SK-N-SH treated with all-trans-retinoic acid at 6 μM for 48 hours (cell line): ENCODE data around the gene PIGU.

Experiments
- ARNTL ChIP-seq: fragments of 450-650 bp; formaldehyde crosslinking; IDR thresholded peaks from 2 replicates; pipeline ENCODE4 v1.5.0; 2020; ENCODE audit warnings: low read depth, mild to moderate bottlenecking, moderate library complexity, borderline replicate concordance
- GLIS3 ChIP-seq: fragments of 250-450 bp; sonication (Bioruptor Pico); IDR thresholded peaks from 2 replicates; pipeline ENCODE4 v1.5.0; 2020; ENCODE audit warnings: mild to moderate bottlenecking, moderate library complexity
- ISL1 ChIP-seq: fragments of 250-450 bp; sonication (Bioruptor Pico); IDR thresholded peaks from 2 replicates; pipeline ENCODE4 v2.1.2; 2022; ENCODE audit warnings: mild to moderate bottlenecking, moderate library complexity
- OSR1 ChIP-seq: fragments of 250-450 bp; sonication (Bioruptor Pico); IDR thresholded peaks from 2 replicates; pipeline ENCODE4 v1.8.0; 2022; ENCODE audit warnings: moderate library complexity, mild to moderate bottlenecking, inconsistent platforms
- PATZ1 ChIP-seq: fragments of 250-450 bp; sonication (Bioruptor Pico); IDR thresholded peaks from 2 replicates; pipeline ENCODE4 v1.8.0; 2020; ENCODE audit warnings: mild to moderate bottlenecking, moderate library complexity, borderline replicate concordance
- POU6F1 ChIP-seq: fragments of 250-450 bp; sonication (Bioruptor Pico); IDR thresholded peaks from 2 replicates; pipeline ENCODE4 v1.8.0; 2021; ENCODE audit warnings: low read depth, mild to moderate bottlenecking, moderate library complexity, borderline replicate concordance
- PPARA ChIP-seq: fragments of 250-450 bp; sonication (Bioruptor Pico); IDR thresholded peaks from 2 replicates; pipeline ENCODE4 v1.5.0; 2020; ENCODE audit warnings: mild to moderate bottlenecking, borderline replicate concordance
- RARB ChIP-seq: fragments of 250-450 bp; sonication (Bioruptor Pico); IDR thresholded peaks from 2 replicates; pipeline ENCODE4 v1.8.0; 2021; ENCODE audit warnings: mild to moderate bottlenecking, moderate library complexity
- TCF4 ChIP-seq: fragments of 250-450 bp; sonication (Bioruptor Pico); IDR thresholded peaks from 2 replicates; pipeline ENCODE4 v1.8.0; 2021; ENCODE audit warnings: mild to moderate bottlenecking, moderate library complexity, borderline replicate concordance
- ZC3H10 ChIP-seq: fragments of 250-450 bp; sonication (Bioruptor Pico); IDR thresholded peaks from 2 replicates; pipeline ENCODE4 v1.5.1; 2021; ENCODE audit warnings: mild to moderate bottlenecking, moderate library complexity
- ZFP3 ChIP-seq: fragments of 250-450 bp; sonication (Bioruptor Pico); IDR thresholded peaks from 2 replicates; pipeline ENCODE4 v1.5.0; 2020; ENCODE audit warnings: mild to moderate bottlenecking, moderate library complexity
- ZNF565 ChIP-seq: fragments of 450-650 bp; formaldehyde crosslinking; conservative IDR thresholded peaks from 2 replicates; pipeline ENCODE4 v1.5.0; 2020; ENCODE audit warnings: low read depth, mild to moderate bottlenecking, moderate library complexity
- ZNF70 ChIP-seq: fragments of 450-650 bp; formaldehyde crosslinking; IDR thresholded peaks from 2 replicates; pipeline ENCODE4 v1.5.0; 2020; ENCODE audit warnings: mild to moderate bottlenecking, moderate library complexity
- TF ChIP-seq, protein P1 (sequence below): fragments of 250-450 bp; sonication (Bioruptor Pico); IDR thresholded peaks from 2 replicates; pipeline ENCODE4 v1.5.0; 2020; ENCODE audit warnings: mild to moderate bottlenecking, moderate library complexity

DNA sequence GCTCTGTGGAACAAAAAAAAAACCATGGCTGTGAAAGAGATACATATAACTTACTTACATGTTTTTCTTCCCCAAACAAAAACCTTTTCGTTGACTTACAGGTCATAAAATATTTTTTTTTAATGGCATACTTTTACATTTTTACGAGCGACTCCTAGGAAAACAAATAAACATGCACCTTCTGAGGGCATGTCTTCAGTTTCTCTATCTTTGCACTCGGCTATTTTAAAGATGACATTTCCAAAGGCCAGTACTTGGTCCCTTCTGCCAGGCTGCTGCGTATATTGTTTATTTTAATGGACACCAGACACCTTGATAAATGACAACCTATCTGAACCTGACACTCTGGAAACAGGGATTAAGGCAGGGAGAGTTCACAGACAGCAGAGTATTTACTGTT is 49.4 kb downstream of the PIGU start:
- no peak for TF ChIP-seq GLIS3 (CRISPR knock-in tag)
- TF ChIP-seq ZNF70 (CRISPR knock-in tag) = no peak
- TF ChIP-seq ZC3H10 = no peak
- no peak for TF ChIP-seq ISL1 (CRISPR knock-in tag)
- TF ChIP-seq ZNF565 = no peak
- TF ChIP-seq POU6F1 = no peak
- no peak for TF ChIP-seq PATZ1 (CRISPR knock-in tag)
- TF ChIP-seq OSR1 (CRISPR knock-in tag) = no peak
- TF ChIP-seq ZFP3 = no peak
- TF ChIP-seq RARB (CRISPR knock-in tag) = no peak
- TF ChIP-seq ARNTL (CRISPR knock-in tag) = no peak
- TF ChIP-seq TCF4 = no peak
- TF ChIP-seq, protein P1, sequence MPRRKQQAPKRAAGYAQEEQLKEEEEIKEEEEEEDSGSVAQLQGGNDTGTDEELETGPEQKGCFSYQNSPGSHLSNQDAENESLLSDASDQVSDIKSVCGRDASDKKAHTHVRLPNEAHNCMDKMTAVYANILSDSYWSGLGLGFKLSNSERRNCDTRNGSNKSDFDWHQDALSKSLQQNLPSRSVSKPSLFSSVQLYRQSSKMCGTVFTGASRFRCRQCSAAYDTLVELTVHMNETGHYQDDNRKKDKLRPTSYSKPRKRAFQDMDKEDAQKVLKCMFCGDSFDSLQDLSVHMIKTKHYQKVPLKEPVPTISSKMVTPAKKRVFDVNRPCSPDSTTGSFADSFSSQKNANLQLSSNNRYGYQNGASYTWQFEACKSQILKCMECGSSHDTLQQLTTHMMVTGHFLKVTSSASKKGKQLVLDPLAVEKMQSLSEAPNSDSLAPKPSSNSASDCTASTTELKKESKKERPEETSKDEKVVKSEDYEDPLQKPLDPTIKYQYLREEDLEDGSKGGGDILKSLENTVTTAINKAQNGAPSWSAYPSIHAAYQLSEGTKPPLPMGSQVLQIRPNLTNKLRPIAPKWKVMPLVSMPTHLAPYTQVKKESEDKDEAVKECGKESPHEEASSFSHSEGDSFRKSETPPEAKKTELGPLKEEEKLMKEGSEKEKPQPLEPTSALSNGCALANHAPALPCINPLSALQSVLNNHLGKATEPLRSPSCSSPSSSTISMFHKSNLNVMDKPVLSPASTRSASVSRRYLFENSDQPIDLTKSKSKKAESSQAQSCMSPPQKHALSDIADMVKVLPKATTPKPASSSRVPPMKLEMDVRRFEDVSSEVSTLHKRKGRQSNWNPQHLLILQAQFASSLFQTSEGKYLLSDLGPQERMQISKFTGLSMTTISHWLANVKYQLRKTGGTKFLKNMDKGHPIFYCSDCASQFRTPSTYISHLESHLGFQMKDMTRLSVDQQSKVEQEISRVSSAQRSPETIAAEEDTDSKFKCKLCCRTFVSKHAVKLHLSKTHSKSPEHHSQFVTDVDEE (CRISPR knock-in tag) = no peak
- TF ChIP-seq PPARA (CRISPR knock-in tag) = no peak
